ENCODE results near the gene MRPL18. TPM values are rescaled to one million over a fixed set of nuclear protein-coding genes. Genes with fewer than 3 reads are reported as not detected.

MRPL18 gene
- total and polyA plus RNA-seq, 4 donors = 42.9 to 120 (median 61.3) TPM

GRCh38 chr6:159778131-159778530 lies 12.1 kb upstream of the MRPL18 start:
- no peak overlapping the region for H3K9ac ChIP-seq (ENCODE audit: insufficient read depth in 1 of 2, low read length in 2 of 2)
- no peak overlapping the region for H3K27ac ChIP-seq (ENCODE audit: low read depth in 1 of 2, low read length in 1 of 2)
- H3K27me3 ChIP-seq (ENCODE audit: control insufficient read depth in 3 of 3, insufficient read depth in 3 of 3, low read length in 2 of 3) = no peaks in the 10 kb centered on the region
- peaks cover 17 to 60% (median 26%) of the 10 kb centered on the region in 4 donors for H3K36me3 ChIP-seq (ENCODE audit: control insufficient read depth in 4 of 4, insufficient read depth in 4 of 4, low read length in 4 of 4)
- ATAC-seq (ENCODE audit: insufficient read depth, low FRiP score) (no peak), DNase-seq (no peak)
- H3K4me1 ChIP-seq (ENCODE audit: control insufficient read depth in 5 of 5, insufficient read depth in 5 of 5, low read length in 5 of 5) = no peaks in the 10 kb centered on the region
- TF ChIP-seq CTCF (IDR thresholded peaks at IDR 0.05; ENCODE audit: control extremely low read depth, extremely low read depth) = no peak
- 78 to 89% methylated on average over 1 of the region's 1 CpG for WGBS, 2 donors
- no peaks in the 10 kb centered on the region for H3K9me3 ChIP-seq (ENCODE audit: control insufficient read depth in 4 of 4, insufficient read depth in 3 of 4, low read length in 3 of 4)
- H3K4me3 ChIP-seq = no peak overlapping the region

- Histone ChIP-seq H3K9ac (ENCODE audit: insufficient read depth in 1 of 2, low read length in 2 of 2) (no peak overlapping the region), H3K4me1 (ENCODE audit: control insufficient read depth in 5 of 5, insufficient read depth in 5 of 5, low read length in 5 of 5) (no peaks in the 10 kb centered on the region), H3K9me3 (ENCODE audit: control insufficient read depth in 4 of 4, insufficient read depth in 3 of 4, low read length in 3 of 4) (no peaks in the 10 kb centered on the region), H3K27me3 (ENCODE audit: control insufficient read depth in 3 of 3, insufficient read depth in 3 of 3, low read length in 2 of 3) (no peaks in the 10 kb centered on the region), H3K4me3 (no peak overlapping the region), H3K36me3 (ENCODE audit: control insufficient read depth in 4 of 4, insufficient read depth in 4 of 4, low read length in 4 of 4) (peaks cover 21 to 64% (median 29%) of the 10 kb centered on the region in 4 donors), H3K27ac (ENCODE audit: low read depth in 1 of 2, low read length in 1 of 2) (no peak overlapping the region)
- DNase-seq (no peak), ATAC-seq (ENCODE audit: insufficient read depth, low FRiP score) (no peak)
- TF ChIP-seq CTCF (IDR thresholded peaks at IDR 0.05; ENCODE audit: control extremely low read depth, extremely low read depth) = no peak
- WGBS, 2 donors = 76 to 91% methylated on average over 3 of the region's 3 CpGs
Measured at GRCh38 chr6:159778542-159779103, 11.6 kb upstream of the MRPL18 start.

- DNase-seq (no peak), ATAC-seq (ENCODE audit: insufficient read depth, low FRiP score) (no peak)
- Histone ChIP-seq H3K36me3 (ENCODE audit: control insufficient read depth in 4 of 4, insufficient read depth in 4 of 4, low read length in 4 of 4) (peaks cover 11 to 41% (median 21%) of the 10 kb centered on the region in 4 donors), H3K27me3 (ENCODE audit: control insufficient read depth in 3 of 3, insufficient read depth in 3 of 3, low read length in 2 of 3) (no peaks in the 10 kb centered on the region), H3K9me3 (ENCODE audit: control insufficient read depth in 4 of 4, insufficient read depth in 3 of 4, low read length in 3 of 4) (no peaks in the 10 kb centered on the region), H3K4me1 (ENCODE audit: control insufficient read depth in 5 of 5, insufficient read depth in 5 of 5, low read length in 5 of 5) (peaks cover 7 to 27% (median 9%) of the 10 kb centered on the region in 5 donors), H3K27ac (ENCODE audit: low read depth in 1 of 2, low read length in 1 of 2) (no peak overlapping the region), H3K9ac (ENCODE audit: insufficient read depth in 1 of 2, low read length in 2 of 2) (peak overlapping the region; percentile 59 to 93), H3K4me3 (peak overlapping the region; percentile 90)
- 32 to 58% methylated on average over 15 of the region's 15 CpGs for WGBS, 2 donors
- TF ChIP-seq CTCF (IDR thresholded peaks at IDR 0.05; ENCODE audit: control extremely low read depth, extremely low read depth) = no peak
Measured at GRCh38 chr6:159788276-159788675, 2.0 kb upstream of the MRPL18 start.

All from lung (tissue), 12 donors.